PFSK-1 (cell line): ENCODE results near the gene CLEC2B.

Source experiments
- POLR2AphosphoS5 ChIP-seq: IDR thresholded peaks from 2 replicates; pipeline ENCODE4 v1.6.1; 2012; ENCODE audit warnings: low read depth, mild to moderate bottlenecking, control low read depth, low read length, moderate library complexity
- SIN3A ChIP-seq: IDR thresholded peaks from 2 replicates; pipeline ENCODE4 v1.6.1; 2012; ENCODE audit warnings: mild to moderate bottlenecking, low read length, moderate library complexity, borderline replicate concordance; ENCODE audit not compliant: insufficient read depth
- TAF1 ChIP-seq: IDR thresholded peaks from 2 replicates; pipeline ENCODE4 v1.6.1; 2012; ENCODE audit warnings: low read length, control low read depth, borderline replicate concordance; ENCODE audit not compliant: insufficient read depth

- TF ChIP-seq POLR2AphosphoS5 (no peak), TAF1 (no peak), SIN3A (no peak)
These were observed 3.0 kb upstream of the CLEC2B start for GRCh38 chr12:9872162-9872561.
